ENCODE data around the gene CRYGN. TPM values are rescaled to one million over a fixed set of nuclear protein-coding genes. Genes with fewer than 3 reads are reported as not detected.

CRYGN gene
- total and polyA plus RNA-seq, 2 experiments from 2014 or later = 0.59 to 1.5 TPM

GRCh38 chr7:151453326-151453791 is 13.4 kb upstream of the CRYGN start:
- Histone ChIP-seq H3K4me3 (no peak overlapping the region), H3K79me2 (replicated peaks; ENCODE audit: insufficient read depth) (no peaks in the 10 kb centered on the region), H2AFZ (peak overlapping the region; percentile 98), H3K27ac (ENCODE audit: low read depth) (no peak overlapping the region), H3K4me2 (peak overlapping the region; percentile 35; the same call in 1 of the 2 replicates), H3K27me3 (ENCODE audit: insufficient read depth) (no peaks in the 10 kb centered on the region), H3K9me2 (ENCODE audit: insufficient read depth) (peaks cover 3% of the 10 kb centered on the region; the same call in 1 of the 2 replicates), H3F3A (replicated peaks; ENCODE audit: low read depth) (0 out of 2 replicates have a peak, but pooled peaks cover 14% of the 10 kb centered on the region), H4K20me1 (replicated peaks; ENCODE audit: insufficient read depth) (no peaks in the 10 kb centered on the region), H3K36me3 (ENCODE audit: insufficient read depth) (no peaks in the 10 kb centered on the region), H3K4me1 (ENCODE audit: insufficient read depth) (peaks cover 37% of the 10 kb centered on the region)
- Mint-ChIP-seq H3K27me3 (ENCODE audit: insufficient read depth, low read depth, poor library complexity) (peaks cover 15% of the 10 kb centered on the region), H3K36me3 (ENCODE audit: low read depth) (peaks cover 27% of the 10 kb centered on the region), H3K4me3 (no peak overlapping the region; the same call in 2 of the 3 replicates), H3K27ac (no peak overlapping the region), H3K4me1 (peaks cover 51% of the 10 kb centered on the region), H3K9me3 (peaks cover 19% of the 10 kb centered on the region)
- DNase-seq (ENCODE audit: low spot score) (no peak), ATAC-seq (peak; percentile 15)
- TF ChIP-seq NANOG (IDR thresholded peaks at IDR 0.05; ENCODE audit: borderline replicate concordance) (no peak), JUNB (IDR thresholded peaks at IDR 0.05; ENCODE audit: unreplicated experiment) (no peak), ZNF331 (CRISPR knock-in tag; IDR thresholded peaks at IDR 0.05; ENCODE audit: low read depth) (no peak), CTCF (conservative IDR thresholded peaks at IDR 0.05; ENCODE audit: low read depth in 2 of 2) (no peak), STAT1 (IDR thresholded peaks at IDR 0.05; ENCODE audit: unreplicated experiment) (no peak), POLR2AphosphoS5 (IDR thresholded peaks at IDR 0.05; ENCODE audit: low read depth) (no peak), EZH2phosphoT487 (IDR thresholded peaks at IDR 0.05; ENCODE audit: unreplicated experiment) (no peak), ETS1 (IDR thresholded peaks at IDR 0.05) (no peak), ZNF462 (CRISPR knock-in tag; IDR thresholded peaks at IDR 0.05) (no peak), ZNF114 (CRISPR knock-in tag; IDR thresholded peaks at IDR 0.05) (no peak), REST (IDR thresholded peaks at IDR 0.05; ENCODE audit: unreplicated experiment) (no peak), EZH2 (IDR thresholded peaks at IDR 0.05; ENCODE audit: low read depth, unreplicated experiment) (no peak), CREB1 (CRISPR knock-in tag; IDR thresholded peaks at IDR 0.05; ENCODE audit: low read depth) (no peak)

All from GM23338 (cell line).